SK-N-SH treated with all-trans-retinoic acid at 6 μM for 48 hours (cell line): ENCODE measurements around the gene SAMD4A.

ENCODE experiments used
- BACH2 ChIP-seq: fragments of 250-450 bp; sonication (Bioruptor Pico); IDR thresholded peaks from 2 replicates; pipeline ENCODE4 v1.9.0; 2021; ENCODE audit warnings: mild to moderate bottlenecking, borderline replicate concordance
- TF ChIP-seq, protein P1 (sequence below): fragments of 250-450 bp; sonication (Bioruptor Pico); IDR thresholded peaks from 2 replicates; pipeline ENCODE4 v1.5.1; 2020; ENCODE audit warnings: low read depth, mild to moderate bottlenecking, moderate library complexity

DNA sequence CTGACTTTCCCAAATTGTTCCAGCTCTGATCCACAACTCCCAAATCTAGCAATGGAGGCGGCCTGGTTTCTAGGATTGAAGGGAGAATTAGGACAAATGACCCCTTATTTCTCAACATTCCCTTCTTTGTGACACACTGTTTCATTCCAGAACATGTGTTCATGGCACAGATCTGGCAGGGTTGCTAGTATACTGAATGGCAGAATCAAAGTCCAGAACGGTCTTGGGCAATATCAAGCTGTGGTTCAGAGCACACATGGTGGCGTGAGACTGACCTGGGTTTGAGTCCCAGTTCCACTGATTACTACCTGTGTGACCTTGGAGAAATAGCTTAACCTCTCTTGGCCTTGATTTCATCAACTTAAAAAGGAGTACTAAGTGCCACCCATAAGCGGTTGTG, 152.5 kb downstream of the SAMD4A start:
- no peak for TF ChIP-seq BACH2 (CRISPR knock-in tag)
- TF ChIP-seq, protein P1, sequence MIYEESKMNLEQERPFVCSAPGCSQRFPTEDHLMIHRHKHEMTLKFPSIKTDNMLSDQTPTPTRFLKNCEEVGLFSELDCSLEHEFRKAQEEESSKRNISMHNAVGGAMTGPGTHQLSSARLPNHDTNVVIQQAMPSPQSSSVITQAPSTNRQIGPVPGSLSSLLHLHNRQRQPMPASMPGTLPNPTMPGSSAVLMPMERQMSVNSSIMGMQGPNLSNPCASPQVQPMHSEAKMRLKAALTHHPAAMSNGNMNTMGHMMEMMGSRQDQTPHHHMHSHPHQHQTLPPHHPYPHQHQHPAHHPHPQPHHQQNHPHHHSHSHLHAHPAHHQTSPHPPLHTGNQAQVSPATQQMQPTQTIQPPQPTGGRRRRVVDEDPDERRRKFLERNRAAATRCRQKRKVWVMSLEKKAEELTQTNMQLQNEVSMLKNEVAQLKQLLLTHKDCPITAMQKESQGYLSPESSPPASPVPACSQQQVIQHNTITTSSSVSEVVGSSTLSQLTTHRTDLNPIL (CRISPR knock-in tag) = no peak
